SU-DHL-6 (cell line): Measurements from ENCODE around the gene SCYGR8.

ENCODE experiments used
- H2AFZ ChIP-seq: fragments of 200-600 bp; sonication (generic); 2 replicates; pipeline ENCODE4 v1.6.1; 2014; ENCODE audit warnings: low read depth, mild to moderate bottlenecking, moderate library complexity, mixed read lengths, antibody characterized with exemption, low read length; ENCODE audit not compliant: severe bottlenecking
- H3F3A ChIP-seq: fragments of 200-600 bp; shearing (Covaris generic); 2 replicates; pipeline ENCODE4 v1.6.0; 2016; ENCODE audit warnings: antibody characterized with exemption, mild to moderate bottlenecking; ENCODE audit not compliant: insufficient read depth
- H3K27ac ChIP-seq: fragments of 200-600 bp; sonication (generic); 2 replicates; pipeline ENCODE4 v1.5.1; 2016; ENCODE audit warnings: low read depth, mild to moderate bottlenecking, low read length, moderate library complexity, mixed read lengths
- H3K27me3 ChIP-seq: fragments of 200-600 bp; sonication (generic), shearing (Covaris generic); 2 replicates; pipeline ENCODE4 v1.6.0; 2014; ENCODE audit warnings: mild to moderate bottlenecking, low read length
- H3K36me3 ChIP-seq: fragments of 200-600 bp; sonication (generic); 2 replicates; pipeline ENCODE4 v1.6.1; 2014; ENCODE audit warnings: mild to moderate bottlenecking, low read length, mixed read lengths
- H3K4me2 ChIP-seq: fragments of 300-600, 200-600 bp; shearing (Covaris generic), sonication (generic); 2 replicates; pipeline ENCODE4 v1.6.0; 2014; ENCODE audit warnings: low read length, low read depth, mild to moderate bottlenecking; ENCODE audit not compliant: poor library complexity, severe bottlenecking
- H3K4me3 ChIP-seq: fragments of 200-600 bp; sonication (generic); 2 replicates; pipeline ENCODE4 v1.5.1; 2014; ENCODE audit warnings: antibody characterized with exemption, low read length, mild to moderate bottlenecking, mixed read lengths; ENCODE audit not compliant: insufficient read depth, poor library complexity, severe bottlenecking
- H3K79me2 ChIP-seq: fragments of 200-600 bp; sonication (generic); 2 replicates; pipeline ENCODE4 v1.6.1; 2014; ENCODE audit warnings: mild to moderate bottlenecking, low read length, moderate library complexity; ENCODE audit not compliant: insufficient read depth
- H3K9ac ChIP-seq: fragments of 200-600 bp; sonication (generic); 2 replicates; pipeline ENCODE4 v1.7.0; 2014; ENCODE audit warnings: mild to moderate bottlenecking, low read length
- H3K9me2 ChIP-seq: fragments of 200-600 bp; sonication (generic); replicated peaks from 2 replicates; pipeline ENCODE4 v1.6.1; 2014; ENCODE audit warnings: low read length; ENCODE audit not compliant: insufficient read depth
- H3K9me3 ChIP-seq: fragments of 200-600 bp; sonication (generic); 2 replicates; pipeline ENCODE4 v1.6.1; 2014; ENCODE audit warnings: low read length, mixed read lengths; ENCODE audit not compliant: insufficient read depth
- H4K20me1 ChIP-seq: fragments of 200-600 bp; sonication (generic); 2 replicates; pipeline ENCODE4 v1.6.1; 2014; ENCODE audit warnings: low read depth, mild to moderate bottlenecking, antibody characterized with exemption, low read length, moderate library complexity, mixed read lengths
- EZH2phosphoT487 ChIP-seq: fragments of 200-600 bp; sonication (generic), shearing (Covaris generic); conservative IDR thresholded peaks from 2 replicates; pipeline ENCODE4 v1.6.1; 2018; ENCODE audit warnings: mild to moderate bottlenecking, antibody characterized with exemption, low read length, moderate library complexity, mixed read lengths
- TF ChIP-seq, protein P1 (sequence below): fragments of 200-600 bp; sonication (generic); IDR thresholded peaks from one replicate; pipeline ENCODE4 v1.5.1; 2017; ENCODE audit warnings: antibody characterized with exemption, mild to moderate bottlenecking, low read length, moderate library complexity; ENCODE audit not compliant: insufficient read depth, poor library complexity, severe bottlenecking

The SCYGR8 gene

DNA sequence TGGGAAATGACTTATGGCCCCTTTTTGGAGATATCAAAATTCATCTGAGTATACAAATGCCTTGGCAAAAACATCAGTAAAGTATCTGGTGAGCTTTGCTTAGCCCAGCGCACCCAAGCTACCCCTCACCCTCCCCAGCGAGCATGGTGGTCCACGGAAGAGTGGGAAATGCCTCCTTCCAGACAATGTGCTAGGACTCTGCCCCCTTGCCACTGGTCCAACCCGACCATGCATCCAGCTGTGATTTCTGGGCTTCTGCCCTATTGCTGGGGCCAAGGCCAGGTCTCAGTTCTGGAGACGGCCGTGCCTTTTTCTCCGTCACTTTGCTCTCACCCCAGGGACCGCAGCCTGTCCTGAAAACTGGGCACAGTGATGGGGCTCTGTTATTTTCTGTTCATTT, 36.1 kb downstream of the SCYGR8 start:
- H3K36me3 ChIP-seq = no peaks in the 10 kb centered on the region
- no peak overlapping the region for H3K9ac ChIP-seq
- no peaks in the 10 kb centered on the region for H3F3A ChIP-seq
- no peak for TF ChIP-seq EZH2phosphoT487
- TF ChIP-seq, protein P1, sequence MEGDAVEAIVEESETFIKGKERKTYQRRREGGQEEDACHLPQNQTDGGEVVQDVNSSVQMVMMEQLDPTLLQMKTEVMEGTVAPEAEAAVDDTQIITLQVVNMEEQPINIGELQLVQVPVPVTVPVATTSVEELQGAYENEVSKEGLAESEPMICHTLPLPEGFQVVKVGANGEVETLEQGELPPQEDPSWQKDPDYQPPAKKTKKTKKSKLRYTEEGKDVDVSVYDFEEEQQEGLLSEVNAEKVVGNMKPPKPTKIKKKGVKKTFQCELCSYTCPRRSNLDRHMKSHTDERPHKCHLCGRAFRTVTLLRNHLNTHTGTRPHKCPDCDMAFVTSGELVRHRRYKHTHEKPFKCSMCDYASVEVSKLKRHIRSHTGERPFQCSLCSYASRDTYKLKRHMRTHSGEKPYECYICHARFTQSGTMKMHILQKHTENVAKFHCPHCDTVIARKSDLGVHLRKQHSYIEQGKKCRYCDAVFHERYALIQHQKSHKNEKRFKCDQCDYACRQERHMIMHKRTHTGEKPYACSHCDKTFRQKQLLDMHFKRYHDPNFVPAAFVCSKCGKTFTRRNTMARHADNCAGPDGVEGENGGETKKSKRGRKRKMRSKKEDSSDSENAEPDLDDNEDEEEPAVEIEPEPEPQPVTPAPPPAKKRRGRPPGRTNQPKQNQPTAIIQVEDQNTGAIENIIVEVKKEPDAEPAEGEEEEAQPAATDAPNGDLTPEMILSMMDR = no peak
- no peaks in the 10 kb centered on the region for H3K9me3 ChIP-seq
- no peaks in the 10 kb centered on the region for H3K79me2 ChIP-seq
- H3K4me2 ChIP-seq = no peak overlapping the region
- no peak overlapping the region for H2AFZ ChIP-seq
- H4K20me1 ChIP-seq = no peaks in the 10 kb centered on the region
- H3K27me3 ChIP-seq = no peaks in the 10 kb centered on the region
- H3K9me2 ChIP-seq = no peaks in the 10 kb centered on the region
- H3K4me3 ChIP-seq = no peak overlapping the region
- no peak overlapping the region for H3K27ac ChIP-seq

DNA sequence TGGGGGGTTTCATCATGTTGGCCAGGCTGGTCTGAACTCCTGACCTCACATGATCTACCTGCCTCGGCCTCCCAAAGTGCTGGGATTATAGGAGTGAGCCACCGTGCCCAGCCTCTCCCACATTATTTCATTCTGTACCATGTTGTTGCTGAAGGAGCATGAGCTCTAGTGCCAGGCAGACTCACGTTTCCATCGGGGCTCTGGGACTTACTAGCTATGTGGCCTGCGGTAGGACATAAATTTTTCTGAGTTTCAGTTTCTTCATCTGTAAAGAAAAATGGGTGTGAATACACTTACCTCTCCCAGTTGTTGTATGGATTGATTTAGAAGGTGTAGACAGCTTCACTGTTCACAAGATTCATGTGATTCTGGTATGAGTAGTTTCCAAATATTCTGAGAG, 37.1 kb downstream of the SCYGR8 start:
- no peaks in the 10 kb centered on the region for H3K36me3 ChIP-seq
- no peaks in the 10 kb centered on the region for H4K20me1 ChIP-seq
- no peak overlapping the region for H3K9ac ChIP-seq
- TF ChIP-seq EZH2phosphoT487 = no peak
- TF ChIP-seq, protein P1 = no peak
- H3K4me2 ChIP-seq = no peak overlapping the region
- no peak overlapping the region for H2AFZ ChIP-seq
- H3K27me3 ChIP-seq = no peaks in the 10 kb centered on the region
- H3F3A ChIP-seq = no peaks in the 10 kb centered on the region
- no peak overlapping the region for H3K4me3 ChIP-seq
- no peaks in the 10 kb centered on the region for H3K79me2 ChIP-seq
- no peaks in the 10 kb centered on the region for H3K9me2 ChIP-seq
- no peaks in the 10 kb centered on the region for H3K9me3 ChIP-seq
- no peak overlapping the region for H3K27ac ChIP-seq

DNA sequence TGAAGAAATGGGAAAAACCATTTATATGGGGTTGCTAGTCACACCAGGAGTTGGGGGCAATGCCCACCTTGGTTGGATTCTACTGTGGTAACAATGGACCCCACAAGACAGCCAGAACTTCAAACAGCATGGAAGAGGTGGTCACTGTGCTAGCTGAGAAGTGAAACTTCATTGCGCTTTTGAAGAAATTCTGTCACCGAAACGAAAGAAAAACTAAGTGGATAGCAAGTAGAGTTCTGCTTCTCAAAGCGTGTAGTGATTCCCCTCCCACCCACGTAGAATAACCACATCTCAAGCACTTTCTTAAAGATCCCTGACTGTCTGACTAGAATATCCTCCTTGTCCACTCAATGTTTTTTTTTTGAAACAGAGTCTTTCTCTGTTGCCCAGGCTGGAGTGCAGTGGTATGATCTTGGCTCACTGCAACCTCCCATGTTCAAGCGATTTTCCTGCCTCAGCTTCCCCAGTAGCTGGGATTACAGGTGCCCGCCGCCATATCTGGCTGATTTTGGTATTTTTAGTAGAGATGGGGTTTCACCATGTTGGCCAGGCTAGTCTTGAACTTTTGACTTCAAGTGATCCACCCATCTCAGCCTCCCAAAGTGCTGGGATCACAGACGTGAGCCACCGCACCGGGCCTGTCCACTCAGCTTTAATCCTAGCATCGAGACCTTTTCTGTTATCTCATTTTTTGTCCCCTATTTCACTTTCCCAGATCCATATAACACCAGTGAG, 37.9 kb downstream of the SCYGR8 start:
- no peaks in the 10 kb centered on the region for H3K79me2 ChIP-seq
- no peak overlapping the region for H3K27ac ChIP-seq
- H3K4me2 ChIP-seq = no peak overlapping the region
- no peaks in the 10 kb centered on the region for H3K9me2 ChIP-seq
- H3K36me3 ChIP-seq = no peaks in the 10 kb centered on the region
- H3F3A ChIP-seq = no peaks in the 10 kb centered on the region
- H3K9me3 ChIP-seq = no peaks in the 10 kb centered on the region
- H3K27me3 ChIP-seq = no peaks in the 10 kb centered on the region
- no peak overlapping the region for H2AFZ ChIP-seq
- H3K9ac ChIP-seq = no peak overlapping the region
- H4K20me1 ChIP-seq = no peaks in the 10 kb centered on the region
- no peak overlapping the region for H3K4me3 ChIP-seq
- TF ChIP-seq, protein P1 = no peak
- TF ChIP-seq EZH2phosphoT487 = no peak
